ENCODE measurements around the gene SEMA4G. TPM values are rescaled to one million over a fixed set of nuclear protein-coding genes. Genes with fewer than 3 reads are reported as not detected.

The SEMA4G gene
- 10.8 TPM for polyA plus RNA-seq (2013, experiment 1 of 2; ENCODE audit: insufficient read length)
- 10.4 TPM for polyA plus RNA-seq (2013, experiment 2 of 2; ENCODE audit: insufficient read length)

GRCh38 chr10:100969187-100970075 lies at the start of gene SEMA4G:
Gene SEMA4G, plus strand, starts transcription at chr10:100969504. Its CDS starts 3,409 bp downstream, at chr10:100972913.
- DNase-seq: peak; percentile 27

- no peak for DNase-seq
Observed at GRCh38 chr10:100923580-100923979, 45.7 kb upstream of the SEMA4G start.

GRCh38 chr10:100927266-100927665 lies 42.0 kb upstream of the SEMA4G start:
- DNase-seq: no peak

GRCh38 chr10:100928039-100928438 lies 41.3 kb upstream of the SEMA4G start:
- no peak for DNase-seq

GRCh38 chr10:100930368-100930767 lies 38.9 kb upstream of the SEMA4G start:
- no peak for DNase-seq

GRCh38 chr10:100934084-100934659 lies 35.1 kb upstream of the SEMA4G start:
- DNase-seq: peak; percentile 7

- peak; percentile 77 for DNase-seq
Observed at GRCh38 chr10:100939763-100940344, 29.4 kb upstream of the SEMA4G start.

GRCh38 chr10:100942229-100942628 lies 27.1 kb upstream of the SEMA4G start:
- DNase-seq: no peak

GRCh38 chr10:100943508-100943907 lies 25.8 kb upstream of the SEMA4G start:
- DNase-seq: no peak

- no peak for DNase-seq
Observed at GRCh38 chr10:100945754-100946153, 23.6 kb upstream of the SEMA4G start.

- DNase-seq: no peak
Observed at GRCh38 chr10:100948916-100949315, 20.4 kb upstream of the SEMA4G start.

GRCh38 chr10:100960251-100960650 lies 9.1 kb upstream of the SEMA4G start:
- DNase-seq: no peak

GRCh38 chr10:100962351-100963080 lies 6.8 kb upstream of the SEMA4G start:
- no peak for DNase-seq

- DNase-seq: no peak
Observed at GRCh38 chr10:100963826-100964225, 5.5 kb upstream of the SEMA4G start.

- no peak for DNase-seq
Observed at GRCh38 chr10:100965820-100966219, 3.5 kb upstream of the SEMA4G start.

- no peak for DNase-seq
Observed at GRCh38 chr10:100966887-100967286, 2.4 kb upstream of the SEMA4G start.

GRCh38 chr10:100967332-100967731 lies 2.0 kb upstream of the SEMA4G start:
- DNase-seq: no peak

GRCh38 chr10:100968062-100968736 lies 1.1 kb upstream of the SEMA4G start:
- no peak for DNase-seq

GRCh38 chr10:100968863-100969186 lies 479 bp upstream of the SEMA4G start:
- DNase-seq: no peak

- DNase-seq: no peak
Observed at GRCh38 chr10:100970076-100970913, 991 bp downstream of the SEMA4G start.

Measured in fibroblast of skin of scalp (primary cell).